Astrocyte of the cerebellum (primary cell): ENCODE measurements around the gene ETFBKMT.
"Not testable (repeated sequence)": the region's sequence is repeated elsewhere in the genome, so short reads cannot be mapped to it uniquely, and the experiment has no call there.

Source experiments
- DNase-seq: peaks from one replicate; pipeline ENCODE4 v3.0.0-alpha.2; 2011; ENCODE audit warnings: low read depth
- H3K4me3 ChIP-seq: 2 replicates; pipeline ENCODE4 v1.5.1; 2011; ENCODE audit warnings: mild to moderate bottlenecking, low read depth, low read length, moderate library complexity
- in situ Hi-C: cut with HindIII; loops from 2 replicates; pipeline ENCODE4 v1.10.0; 2017; ENCODE audit warnings: low sequenced_read_pairs
- TF ChIP-seq, protein P1 (sequence below): IDR thresholded peaks from 2 replicates; pipeline ENCODE4 v1.5.1; 2012; ENCODE audit warnings: low read length, low read depth, moderate library complexity, mild to moderate bottlenecking; ENCODE audit errors: missing control alignments

ETFBKMT gene

DNA sequence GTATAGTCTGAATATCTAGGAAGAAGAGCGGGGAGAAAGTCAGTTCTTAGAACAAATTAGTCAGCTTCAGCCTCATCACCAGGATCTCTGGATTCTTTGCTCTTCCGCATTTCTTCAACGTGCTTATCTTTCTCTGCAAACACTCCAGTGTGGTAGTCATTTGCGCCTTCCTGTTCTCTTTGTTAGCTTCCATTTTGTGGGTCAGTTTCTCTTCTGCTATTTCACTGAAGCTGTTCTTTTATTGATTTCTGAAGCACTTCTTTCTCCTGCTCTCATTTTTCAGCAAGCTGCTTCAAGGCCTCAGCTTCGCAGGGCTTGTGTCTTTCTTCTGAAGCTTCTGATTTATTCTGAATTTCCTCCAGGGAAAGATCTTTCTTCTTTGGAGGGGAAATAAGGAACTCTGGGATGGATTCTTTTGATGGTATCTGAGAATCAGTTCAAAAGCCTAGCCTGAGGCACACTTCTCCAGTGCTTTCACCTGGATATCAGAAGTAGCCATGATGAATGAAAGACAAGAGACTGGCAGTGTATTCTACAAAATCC, 55.9 kb downstream of the ETFBKMT start:
- TF ChIP-seq, protein P1, sequence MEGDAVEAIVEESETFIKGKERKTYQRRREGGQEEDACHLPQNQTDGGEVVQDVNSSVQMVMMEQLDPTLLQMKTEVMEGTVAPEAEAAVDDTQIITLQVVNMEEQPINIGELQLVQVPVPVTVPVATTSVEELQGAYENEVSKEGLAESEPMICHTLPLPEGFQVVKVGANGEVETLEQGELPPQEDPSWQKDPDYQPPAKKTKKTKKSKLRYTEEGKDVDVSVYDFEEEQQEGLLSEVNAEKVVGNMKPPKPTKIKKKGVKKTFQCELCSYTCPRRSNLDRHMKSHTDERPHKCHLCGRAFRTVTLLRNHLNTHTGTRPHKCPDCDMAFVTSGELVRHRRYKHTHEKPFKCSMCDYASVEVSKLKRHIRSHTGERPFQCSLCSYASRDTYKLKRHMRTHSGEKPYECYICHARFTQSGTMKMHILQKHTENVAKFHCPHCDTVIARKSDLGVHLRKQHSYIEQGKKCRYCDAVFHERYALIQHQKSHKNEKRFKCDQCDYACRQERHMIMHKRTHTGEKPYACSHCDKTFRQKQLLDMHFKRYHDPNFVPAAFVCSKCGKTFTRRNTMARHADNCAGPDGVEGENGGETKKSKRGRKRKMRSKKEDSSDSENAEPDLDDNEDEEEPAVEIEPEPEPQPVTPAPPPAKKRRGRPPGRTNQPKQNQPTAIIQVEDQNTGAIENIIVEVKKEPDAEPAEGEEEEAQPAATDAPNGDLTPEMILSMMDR, result no peak
- in situ Hi-C loops, result no loop called here

DNA sequence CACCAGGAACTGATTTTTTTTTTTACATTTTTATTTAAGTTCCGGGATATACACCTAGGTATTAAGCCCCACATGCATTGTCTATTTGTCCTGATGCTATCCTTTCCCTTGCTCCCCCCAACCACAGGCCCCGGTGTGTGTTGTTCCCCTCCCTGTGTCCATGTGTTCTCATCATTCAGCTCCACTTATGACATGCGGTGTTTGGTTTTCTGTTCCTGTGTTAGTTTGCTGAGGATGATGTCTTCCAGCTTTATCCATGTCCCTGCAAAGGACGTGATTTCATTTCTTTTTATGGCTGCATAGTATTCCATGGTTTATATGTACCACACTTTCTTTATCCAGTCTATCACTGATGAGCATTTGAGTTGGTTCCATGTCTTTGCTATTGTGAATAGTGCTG, 57.5 kb downstream of the ETFBKMT start:
- H3K4me3 ChIP-seq, DNase-seq, in situ Hi-C loops: not testable (repeated sequence)

More for the DNA sequence above, 55.9 kb downstream of the ETFBKMT start:
- no peak for DNase-seq
- no peak overlapping the region for H3K4me3 ChIP-seq

DNA sequence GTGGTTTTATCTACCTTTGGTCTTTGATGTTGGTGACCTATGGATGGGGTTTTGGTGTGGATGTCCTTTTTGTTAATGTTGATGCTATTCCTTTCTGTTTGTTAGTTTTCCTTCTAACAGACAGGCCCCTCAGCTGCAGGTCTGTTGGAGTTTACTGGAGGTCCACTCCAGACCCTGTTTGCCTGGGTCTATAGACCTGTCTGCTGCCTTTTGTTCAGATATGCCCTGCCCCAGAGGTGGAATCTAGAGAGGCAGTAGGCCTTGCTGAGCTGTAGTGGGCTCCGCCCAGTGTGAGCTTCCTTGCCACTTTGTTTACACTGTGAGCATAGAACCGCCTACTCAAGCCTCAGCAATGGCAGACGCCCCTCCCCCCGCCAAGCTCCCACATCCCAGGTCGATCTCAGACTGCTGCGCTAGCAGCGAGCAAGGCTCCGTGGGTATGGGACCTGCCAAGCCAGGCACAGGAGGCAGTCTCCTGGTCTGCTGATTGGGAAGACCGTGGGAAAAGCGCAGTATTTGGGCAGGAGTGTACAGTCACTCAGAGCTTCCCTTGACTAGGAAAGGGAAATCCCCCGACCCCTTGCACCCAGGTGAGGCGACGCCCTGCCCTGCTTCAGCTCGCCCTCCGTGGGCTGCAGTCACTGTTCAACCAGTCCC, 59.2 kb downstream of the ETFBKMT start:
- DNase-seq, in situ Hi-C loops, H3K4me3 ChIP-seq: not testable (repeated sequence)

DNA sequence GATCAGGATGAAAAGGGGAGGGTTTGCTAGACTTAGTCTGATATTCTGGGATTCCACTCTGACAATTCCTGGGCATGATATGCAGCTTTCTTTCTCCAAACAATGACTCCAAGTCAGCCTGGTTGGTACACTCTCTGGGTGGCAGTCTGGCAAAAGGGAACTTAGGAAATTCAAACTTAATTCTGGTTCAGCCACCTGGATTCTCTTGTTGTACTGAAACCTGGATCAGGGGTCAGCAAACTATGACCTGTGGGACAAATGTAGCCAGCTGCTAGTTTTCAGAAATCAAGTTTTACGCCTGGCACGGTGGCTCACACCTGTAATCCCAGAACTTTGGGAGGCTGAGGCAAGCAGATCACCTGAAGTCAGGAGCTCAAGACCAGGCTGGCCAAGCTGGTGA, 63.1 kb downstream of the ETFBKMT start:
- H3K4me3 ChIP-seq, result no peak overlapping the region
- DNase-seq, result no peak
- in situ Hi-C loops, result no loop called here

More for the DNA sequence above, 63.1 kb downstream of the ETFBKMT start:
- TF ChIP-seq, protein P1, result no peak
